MM.1S (cell line): Measurements from ENCODE around the gene AGBL4.

ENCODE experiments used
- CTCF ChIP-seq: fragments of 300-600 bp; sonication (generic); IDR thresholded peaks from 2 replicates; pipeline ENCODE4 v1.5.1; 2016; ENCODE audit warnings: antibody characterized with exemption, low read length, mixed read lengths
- EZH2 ChIP-seq: fragments of 300-600 bp; sonication (generic); optimal IDR thresholded peaks from 2 replicates; pipeline ENCODE3; 2017; ENCODE audit warnings: low read depth, mild to moderate bottlenecking, antibody characterized with exemption, low read length, mixed read lengths

DNA sequence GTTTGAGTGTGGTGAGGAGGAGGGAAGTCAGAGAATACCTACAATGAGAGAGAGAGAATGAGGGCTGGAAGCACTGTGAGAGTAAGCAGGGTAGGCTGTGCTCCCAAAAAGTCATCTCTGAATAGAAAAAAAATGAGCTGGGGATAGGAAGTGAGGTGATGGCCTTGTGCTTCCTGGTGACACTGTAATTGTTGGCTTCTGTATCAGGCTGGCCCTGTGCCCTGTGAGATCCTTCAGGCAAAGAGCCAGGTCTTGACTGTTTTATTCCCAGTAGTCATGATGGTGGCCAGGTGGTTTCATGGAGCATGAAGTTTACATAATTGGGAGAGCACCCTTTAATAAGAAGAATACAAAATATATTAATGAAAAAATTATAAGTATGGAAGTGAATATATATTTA lies 1531.4 kb downstream of the AGBL4 start:
- TF ChIP-seq EZH2 = no peak
- TF ChIP-seq CTCF = no peak
